GM15510 (cell line): ENCODE measurements around the gene QSOX1.

ENCODE experiments used
- POLR2A ChIP-seq: IDR thresholded peaks from 3 replicates; pipeline ENCODE4 v1.6.1; 2011; ENCODE audit warnings: borderline replicate concordance; ENCODE audit not compliant: insufficient read length; ENCODE audit errors: extremely low read depth

Gene QSOX1

GRCh38 chr1:180206581-180206980 lies 51.9 kb downstream of the QSOX1 start:
- no peak for TF ChIP-seq POLR2A

- TF ChIP-seq POLR2A, result no peak
Measured at GRCh38 chr1:180208264-180208663, 53.6 kb downstream of the QSOX1 start.

GRCh38 chr1:180210008-180210620 lies 55.4 kb downstream of the QSOX1 start:
- TF ChIP-seq POLR2A, result no peak

DNA sequence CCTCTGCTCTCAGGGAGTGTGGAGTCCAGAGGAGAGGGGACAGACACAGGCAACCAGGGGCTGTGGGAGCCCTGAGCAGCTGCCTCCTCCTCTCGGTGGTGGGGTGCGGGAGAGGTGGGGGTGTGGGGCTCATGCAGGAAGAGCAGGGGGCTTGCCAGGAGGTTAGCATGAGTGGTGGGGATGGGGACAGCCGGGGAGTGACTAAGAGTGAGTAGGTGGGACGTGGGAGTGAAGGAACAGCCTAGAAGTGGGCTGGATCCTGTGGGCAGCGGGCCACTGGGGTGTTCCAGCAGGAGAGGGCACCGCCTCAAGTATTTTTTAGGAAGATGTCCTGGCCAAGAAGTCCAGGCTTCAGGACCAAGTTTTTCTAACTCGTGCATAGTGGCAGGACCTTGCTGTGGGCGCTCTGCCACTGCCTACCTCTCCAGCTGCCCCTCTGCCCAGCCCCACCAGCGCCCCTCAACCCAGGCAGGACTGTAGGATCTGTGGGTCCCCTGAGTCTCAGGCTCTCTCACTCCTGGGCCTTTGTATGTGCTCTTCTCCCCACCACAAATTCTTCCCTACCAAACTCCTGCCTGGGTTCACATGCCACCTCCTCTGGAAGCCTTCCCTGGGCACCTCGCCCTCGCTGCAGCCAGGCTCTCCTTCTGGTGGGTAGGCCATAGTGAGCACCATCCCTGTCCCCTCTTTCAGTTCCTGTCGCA lies 56.6 kb downstream of the QSOX1 start:
- TF ChIP-seq POLR2A, result no peak

GRCh38 chr1:180211860-180212229 lies 57.2 kb downstream of the QSOX1 start:
- TF ChIP-seq POLR2A, result no peak

DNA sequence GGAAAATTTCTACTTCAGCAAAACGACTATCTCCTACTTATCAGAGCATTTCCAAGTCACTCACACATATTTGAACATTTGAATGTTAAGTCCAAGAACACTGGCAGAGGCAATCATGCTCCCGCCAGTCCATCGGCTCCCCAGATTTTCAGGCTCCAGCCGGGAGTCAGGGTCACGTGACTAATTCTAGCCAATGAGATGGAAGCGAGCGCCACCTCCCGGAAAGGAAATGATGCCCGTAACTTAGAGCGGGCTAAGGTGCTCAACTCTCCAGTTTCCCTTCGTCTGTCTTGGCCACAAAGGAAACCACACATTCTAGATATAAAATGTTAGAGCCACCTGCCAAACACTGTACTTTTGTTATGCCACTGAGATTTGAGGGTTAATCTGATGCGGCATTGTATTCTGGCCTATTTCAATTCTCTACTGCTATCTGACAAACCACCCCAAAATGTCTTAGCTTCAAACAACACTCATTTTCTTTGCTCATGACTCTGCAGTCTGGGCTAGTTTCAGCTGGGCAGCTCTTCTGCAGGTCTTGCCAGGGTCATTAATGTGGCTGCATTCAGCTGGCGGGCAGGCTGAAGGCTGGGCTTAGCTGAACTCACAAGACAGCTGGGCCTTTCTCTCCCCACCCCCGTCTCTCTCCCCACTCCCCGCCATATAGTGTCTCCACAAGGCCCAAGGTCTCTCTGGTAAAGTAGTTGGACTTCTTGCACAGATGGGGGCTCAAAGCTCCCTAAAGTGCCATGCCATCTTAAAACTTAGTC lies 58.9 kb downstream of the QSOX1 start:
- no peak for TF ChIP-seq POLR2A

GRCh38 chr1:180215856-180216625 lies 61.4 kb downstream of the QSOX1 start:
- TF ChIP-seq POLR2A, result no peak

GRCh38 chr1:180217006-180217405 lies 62.3 kb downstream of the QSOX1 start:
- TF ChIP-seq POLR2A, result no peak

GRCh38 chr1:180218806-180219765 lies 64.4 kb downstream of the QSOX1 start:
- TF ChIP-seq POLR2A, result no peak

GRCh38 chr1:180219776-180220175 lies 65.1 kb downstream of the QSOX1 start:
- TF ChIP-seq POLR2A, result no peak

DNA sequence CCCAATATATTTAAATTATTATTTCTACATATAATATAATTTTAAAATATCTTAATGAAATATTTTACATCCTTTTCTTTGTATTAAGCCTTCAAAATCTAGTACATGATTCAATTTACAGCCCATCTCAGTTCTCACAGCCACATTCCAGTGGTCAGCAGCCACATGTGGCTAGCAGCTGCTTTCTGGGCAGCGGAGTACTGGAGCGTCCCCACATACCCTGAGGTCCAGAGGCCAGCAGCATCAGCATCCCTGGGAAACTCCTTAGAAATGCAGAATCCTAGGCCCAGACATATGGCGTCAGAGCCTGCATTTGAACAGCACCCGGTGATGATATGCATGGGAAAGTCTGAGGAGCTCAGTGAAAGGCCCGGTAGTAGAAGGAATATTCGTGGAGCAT lies 66.8 kb downstream of the QSOX1 start:
- TF ChIP-seq POLR2A, result no peak

GRCh38 chr1:180224902-180225301 lies 70.2 kb downstream of the QSOX1 start:
- no peak for TF ChIP-seq POLR2A

DNA sequence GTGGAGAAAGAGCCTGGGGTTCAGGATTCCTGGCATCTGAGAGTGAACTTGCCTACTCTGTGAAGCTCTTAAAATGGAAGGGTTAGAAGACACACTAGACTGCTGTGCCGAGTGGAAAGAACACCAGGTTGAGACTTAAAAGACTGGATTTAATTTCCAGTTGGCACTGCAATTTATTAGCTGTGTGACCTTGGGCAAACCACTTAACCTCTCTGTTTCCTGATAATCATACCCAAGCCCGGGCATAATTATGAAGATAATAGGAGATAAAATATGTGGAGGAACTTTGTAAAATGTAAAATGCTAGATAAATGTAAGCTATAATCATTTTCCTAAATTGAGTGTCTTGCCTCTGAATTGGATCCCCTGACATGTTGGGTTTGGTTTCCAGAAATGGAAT lies 70.7 kb downstream of the QSOX1 start:
- no peak for TF ChIP-seq POLR2A
